Effector memory CD8-positive, alpha-beta T cell (primary cell): Measurements from ENCODE around the gene SLC20A1.
"Not testable (repeated sequence)": the region's sequence is repeated elsewhere in the genome, so short reads cannot be mapped to it uniquely, and the experiment has no call there.

Source experiments
- ATAC-seq: fragments of 150-1000 bp; cut with Tn5 transposase; replicated peaks from 2 replicates; pipeline ENCODE4 v1.10.0; 2021; ENCODE audit warnings: mild to moderate bottlenecking, moderate library complexity
- DNase-seq, 3 experiments: peaks; one replicate each; pipeline ENCODE4 v3.0.0; 2021
- H3K27ac Mint-ChIP-seq, 2 donors: one replicate each; pipeline ENCODE4 v1.8.0; 2022; ENCODE audit warnings: mild to moderate bottlenecking in 2 of 2, mixed read lengths in 2 of 2, moderate library complexity in 2 of 2
- H3K27me3 Mint-ChIP-seq, 2 donors: one replicate each; pipeline ENCODE4 v1.8.0; 2022; ENCODE audit warnings: mixed read lengths in 2 of 2
- H3K36me3 Mint-ChIP-seq: one replicate; pipeline ENCODE4 v1.8.0; 2022; ENCODE audit warnings: mild to moderate bottlenecking, moderate library complexity, mixed read lengths; ENCODE audit not compliant: insufficient read depth
- H3K4me1 Mint-ChIP-seq, 2 donors: one replicate each; pipeline ENCODE4 v1.8.0; 2022; ENCODE audit warnings: low read depth in 2 of 2, mixed read lengths in 2 of 2
- H3K4me3 Mint-ChIP-seq, 2 donors: one replicate each; pipeline ENCODE4 v1.8.0; 2022; ENCODE audit warnings: mild to moderate bottlenecking in 2 of 2, mixed read lengths in 2 of 2, moderate library complexity in 2 of 2
- H3K9me3 Mint-ChIP-seq, 2 donors: one replicate each; pipeline ENCODE4 v1.8.0; 2022; ENCODE audit warnings: mixed read lengths in 2 of 2

SLC20A1 gene

DNA sequence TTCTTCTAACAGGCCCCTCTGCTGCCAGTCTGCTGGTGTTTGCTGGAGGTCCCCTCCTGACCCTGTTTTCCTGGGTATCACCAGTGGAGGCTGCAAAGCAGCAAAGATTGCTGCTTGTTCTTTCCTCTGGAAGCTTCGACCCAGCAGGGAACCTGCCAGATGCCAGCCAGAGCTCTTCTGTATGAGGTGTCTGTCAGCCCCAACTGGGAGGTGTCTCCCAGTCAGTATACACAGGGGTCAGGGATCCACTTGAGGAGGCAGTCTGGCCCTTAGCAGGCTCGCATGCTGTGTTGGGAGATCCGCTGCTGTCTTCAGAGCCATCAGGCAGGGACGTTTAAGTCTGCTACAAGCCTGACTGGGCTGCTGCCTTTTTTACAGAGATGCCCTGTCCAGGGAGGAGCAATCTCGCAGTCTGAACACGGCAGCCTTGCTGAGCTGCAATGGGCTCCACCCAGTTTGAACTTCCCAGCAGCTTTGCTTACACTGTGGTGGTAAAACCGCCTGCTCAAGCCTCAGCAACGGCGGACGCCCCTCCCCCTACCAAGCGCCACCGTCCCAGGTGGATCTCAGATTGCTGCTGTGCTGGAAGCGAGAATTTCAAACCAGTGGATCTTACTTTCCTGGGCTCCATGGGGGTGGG, 31.4 kb upstream of the SLC20A1 start:
- Mint-ChIP-seq H3K27me3 (no peaks in the 10 kb centered on the region), H3K4me3 (no peak overlapping the region), H3K27ac (no peak overlapping the region), H3K4me1 (no peaks in the 10 kb centered on the region), H3K9me3 (no peaks in the 10 kb centered on the region), H3K36me3 (no peaks in the 10 kb centered on the region)
- no peak for ATAC-seq
- no peak for DNase-seq

DNA sequence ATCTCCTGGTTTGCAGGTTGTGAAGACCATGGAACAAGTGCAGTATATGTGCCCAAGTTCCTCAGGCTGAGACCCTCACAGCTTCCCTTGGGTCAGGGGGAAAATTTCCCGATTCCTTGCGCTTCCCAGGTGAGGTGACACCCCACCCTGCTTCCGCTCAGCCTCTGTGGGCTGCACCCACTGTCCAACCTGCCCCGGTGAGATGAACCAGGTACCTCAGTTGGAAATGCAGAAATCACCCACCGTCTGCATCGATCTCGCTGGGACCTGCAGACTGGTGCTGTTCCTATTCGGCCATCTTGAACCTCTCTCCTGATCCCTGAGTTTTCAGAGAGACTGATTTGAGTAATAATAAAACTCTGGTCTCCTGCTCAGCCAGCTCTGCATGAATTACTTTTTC, 30.7 kb upstream of the SLC20A1 start:
- Mint-ChIP-seq H3K36me3 (no peaks in the 10 kb centered on the region), H3K4me3 (no peak overlapping the region), H3K27me3 (no peaks in the 10 kb centered on the region), H3K4me1 (no peaks in the 10 kb centered on the region), H3K27ac (no peak overlapping the region), H3K9me3 (no peaks in the 10 kb centered on the region)
- DNase-seq (no peak), ATAC-seq (no peak)

GRCh38 chr2:112615798-112616197, 29.9 kb upstream of the SLC20A1 start:
- not testable (repeated sequence) for H3K27me3 Mint-ChIP-seq, H3K27ac Mint-ChIP-seq, DNase-seq, H3K4me1 Mint-ChIP-seq, ATAC-seq, H3K36me3 Mint-ChIP-seq, H3K9me3 Mint-ChIP-seq, H3K4me3 Mint-ChIP-seq

GRCh38 chr2:112618383-112618782, 27.4 kb upstream of the SLC20A1 start:
- Mint-ChIP-seq H3K27me3 (no peaks in the 10 kb centered on the region), H3K27ac (no peak overlapping the region), H3K36me3 (no peaks in the 10 kb centered on the region), H3K9me3 (no peaks in the 10 kb centered on the region), H3K4me1 (peaks cover 0 to 5% of the 10 kb centered on the region in 2 donors), H3K4me3 (no peak overlapping the region)
- ATAC-seq (no peak), DNase-seq (no peak)

DNA sequence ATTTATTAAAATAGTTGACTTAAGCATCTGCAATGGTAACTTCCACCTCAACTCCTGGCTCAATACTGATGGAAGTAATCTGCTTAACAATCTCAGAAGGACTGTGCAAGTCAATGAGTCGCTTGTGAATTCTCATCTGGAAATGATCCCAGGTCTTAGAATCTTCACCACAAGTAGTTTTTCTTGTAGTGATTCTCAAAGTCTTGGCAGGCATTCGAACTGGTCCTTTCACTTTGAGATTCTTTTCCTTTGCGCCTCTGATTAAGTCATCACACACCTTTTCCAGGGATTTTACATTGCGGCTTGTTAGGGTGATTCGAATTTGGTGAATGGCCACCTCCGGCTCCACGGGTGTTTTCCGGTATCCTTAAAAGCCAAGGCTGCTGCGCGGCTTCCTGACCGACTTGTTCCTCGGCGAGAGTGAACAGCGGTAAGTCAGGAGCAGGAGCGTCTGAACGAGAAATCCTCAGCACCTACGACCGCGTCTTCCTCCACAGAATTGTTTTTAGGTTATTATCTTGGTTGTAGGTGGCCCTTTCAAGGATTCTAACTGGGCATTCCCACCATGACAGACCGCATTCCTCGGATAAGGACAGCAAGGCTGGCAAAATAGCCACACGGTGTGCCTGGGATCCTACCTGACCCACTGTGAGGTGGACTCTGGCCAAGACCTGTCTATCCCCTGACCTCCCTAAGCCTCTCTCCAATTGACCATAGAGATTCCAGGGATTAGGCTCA, 23.8 kb upstream of the SLC20A1 start:
- Mint-ChIP-seq H3K36me3 (peaks cover 3% of the 10 kb centered on the region), H3K4me3 (no peak overlapping the region), H3K27me3 (no peaks in the 10 kb centered on the region), H3K4me1 (peaks cover 24 to 33% of the 10 kb centered on the region in 2 donors), H3K27ac (no peak overlapping the region), H3K9me3 (no peaks in the 10 kb centered on the region)
- DNase-seq (no peak), ATAC-seq (no peak)

DNA sequence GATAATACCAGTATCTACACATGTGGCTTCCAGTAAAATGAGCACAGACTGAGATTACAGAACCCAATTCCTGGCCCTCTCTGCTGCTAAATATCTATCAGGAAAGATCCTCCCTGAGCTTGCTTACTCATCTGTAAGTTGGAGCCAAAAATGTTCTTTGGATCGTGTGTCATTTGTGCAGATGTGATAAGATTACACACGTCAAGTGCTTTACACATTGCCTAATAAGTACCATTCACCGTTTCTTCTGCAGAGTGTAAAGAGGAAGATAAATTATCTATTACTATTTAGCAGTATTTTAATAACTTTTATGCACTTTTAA, 23.2 kb upstream of the SLC20A1 start:
- Mint-ChIP-seq H3K4me3 (no peak overlapping the region), H3K27ac (no peak overlapping the region), H3K4me1 (peaks cover 29 to 39% of the 10 kb centered on the region in 2 donors), H3K36me3 (peaks cover 3% of the 10 kb centered on the region), H3K27me3 (no peaks in the 10 kb centered on the region), H3K9me3 (no peaks in the 10 kb centered on the region)
- ATAC-seq: no peak
- no peak for DNase-seq

- Mint-ChIP-seq H3K27me3 (no peaks in the 10 kb centered on the region), H3K4me3 (peak overlapping the region; percentile 60 to 68), H3K36me3 (peaks cover 3% of the 10 kb centered on the region), H3K4me1 (peaks cover 36 to 46% of the 10 kb centered on the region in 2 donors), H3K9me3 (no peaks in the 10 kb centered on the region), H3K27ac (peak overlapping the region; percentile 35)
- ATAC-seq: peak; percentile 85
- DNase-seq: peak; percentile 54 to 62 (median 58)
Measured at GRCh38 chr2:112623913-112624777, 21.6 kb upstream of the SLC20A1 start.

DNA sequence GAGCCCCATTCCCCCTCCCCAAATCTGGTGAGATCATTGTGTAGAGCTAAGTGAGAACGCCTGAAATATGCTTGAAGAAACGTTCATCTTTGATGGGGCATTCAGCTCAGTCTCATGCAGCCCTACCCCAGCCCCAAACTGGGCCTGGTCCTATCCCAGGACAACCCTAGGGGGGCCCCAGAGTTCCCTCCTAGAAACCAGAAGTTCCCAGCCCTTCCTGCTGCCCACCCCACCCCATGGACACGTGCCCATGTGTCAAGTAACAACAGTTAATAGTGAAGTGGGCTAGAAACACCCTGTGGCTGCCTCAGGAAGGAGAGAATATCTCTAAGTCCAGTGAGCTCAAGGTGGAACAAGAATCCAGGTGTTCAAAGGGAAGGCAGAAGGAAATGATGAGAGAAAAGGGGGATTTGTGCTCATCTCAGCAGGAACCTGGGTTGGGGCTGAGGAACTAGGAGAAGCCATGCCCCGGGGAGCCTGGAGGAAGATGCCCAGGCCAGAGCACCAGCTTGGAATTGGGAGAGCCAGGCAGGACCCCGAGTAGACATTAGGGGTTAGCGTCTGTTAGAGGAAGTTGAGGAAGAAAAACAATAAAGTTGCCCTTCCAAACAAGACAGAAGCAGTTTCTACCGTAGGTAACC, 20.1 kb upstream of the SLC20A1 start:
- ATAC-seq (no peak), DNase-seq (no peak)
- Mint-ChIP-seq H3K36me3 (peaks cover 14% of the 10 kb centered on the region), H3K4me1 (peaks cover 50 to 61% of the 10 kb centered on the region in 2 donors), H3K4me3 (peak overlapping the region; percentile 68 to 78), H3K27me3 (no peaks in the 10 kb centered on the region), H3K27ac (peak overlapping the region; percentile 87 to 90), H3K9me3 (no peaks in the 10 kb centered on the region)

- Mint-ChIP-seq H3K27ac (peak overlapping the region; percentile 87 to 90), H3K9me3 (no peaks in the 10 kb centered on the region), H3K36me3 (peaks cover 23% of the 10 kb centered on the region), H3K4me1 (peaks cover 58 to 69% of the 10 kb centered on the region in 2 donors), H3K4me3 (peak overlapping the region; percentile 68 to 78), H3K27me3 (no peaks in the 10 kb centered on the region)
- ATAC-seq (peak; percentile 35), DNase-seq (peak; percentile 44 to 58 (median 50))
Measured at GRCh38 chr2:112626604-112627059, 19.1 kb upstream of the SLC20A1 start.

DNA sequence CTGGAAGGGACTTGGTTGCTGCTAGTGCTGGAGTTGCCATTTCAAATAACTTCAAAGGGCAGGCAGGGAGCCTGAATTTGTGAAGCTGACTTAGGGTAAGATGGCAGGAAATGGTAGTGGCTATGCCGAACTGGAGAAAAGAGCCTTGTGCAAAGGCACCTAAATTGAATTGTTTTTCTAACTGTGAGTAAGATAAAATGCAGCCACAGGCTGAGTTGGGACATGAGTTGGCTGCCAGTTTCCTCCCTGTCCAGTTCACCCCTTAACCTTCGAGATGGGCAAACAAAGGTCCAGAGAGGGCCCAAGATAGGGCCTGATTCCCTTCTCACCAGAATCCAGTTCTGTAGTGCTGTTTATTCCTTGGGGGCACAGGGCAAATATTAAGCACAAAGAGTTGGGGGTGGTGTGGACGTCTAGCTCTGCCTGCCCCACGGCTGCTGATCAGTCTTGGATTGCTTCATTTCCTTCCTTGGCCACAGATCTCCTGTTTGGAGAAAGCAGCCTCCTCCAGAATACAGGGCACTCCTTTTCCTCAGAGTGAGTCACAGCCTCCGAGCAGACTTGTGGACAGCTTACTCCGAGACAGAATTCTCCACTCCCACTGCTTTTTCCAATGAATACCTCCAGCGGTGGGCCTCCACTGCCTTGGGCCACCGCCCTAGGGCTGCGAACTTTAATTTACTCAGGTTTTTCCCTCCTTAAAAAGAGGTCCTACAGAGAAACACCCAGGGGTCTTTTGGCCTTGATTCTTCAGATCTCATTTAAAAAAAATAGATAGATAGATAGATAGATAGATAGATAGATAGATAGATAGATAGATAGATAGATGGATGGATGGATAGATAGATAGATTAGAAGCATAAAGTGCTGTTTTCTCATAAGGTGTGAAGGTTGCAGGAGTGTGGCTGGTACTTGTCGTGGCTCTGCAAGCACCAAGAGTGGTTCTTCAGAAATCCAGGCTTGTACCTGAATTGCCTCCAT, 18.4 kb upstream of the SLC20A1 start:
- peaks cover 63 to 71% of the 10 kb centered on the region in 2 donors for H3K4me1 Mint-ChIP-seq
- no peaks in the 10 kb centered on the region for H3K27me3 Mint-ChIP-seq
- peaks cover 23% of the 10 kb centered on the region for H3K36me3 Mint-ChIP-seq
- H3K9me3 Mint-ChIP-seq: no peaks in the 10 kb centered on the region
- H3K27ac Mint-ChIP-seq: peak overlapping the region; percentile 87 to 90
- DNase-seq (peak in 1 of 3 experiments; percentile 15), ATAC-seq (peak; percentile 4)
- peak overlapping the region; percentile 68 to 78 for H3K4me3 Mint-ChIP-seq

GRCh38 chr2:112629224-112629623, 16.5 kb upstream of the SLC20A1 start:
- peak overlapping the region; percentile 77 to 84 for H3K4me3 Mint-ChIP-seq
- no peak for DNase-seq
- no peak for ATAC-seq
- H3K4me1 Mint-ChIP-seq: peaks cover 73 to 82% of the 10 kb centered on the region in 2 donors
- H3K27me3 Mint-ChIP-seq: no peaks in the 10 kb centered on the region
- H3K36me3 Mint-ChIP-seq: peaks cover 29% of the 10 kb centered on the region
- H3K27ac Mint-ChIP-seq: peak overlapping the region; percentile 89 to 95
- no peaks in the 10 kb centered on the region for H3K9me3 Mint-ChIP-seq

- H3K4me1 Mint-ChIP-seq: peaks cover 74 to 82% of the 10 kb centered on the region in 2 donors
- H3K9me3 Mint-ChIP-seq: no peaks in the 10 kb centered on the region
- no peak for DNase-seq
- H3K4me3 Mint-ChIP-seq: peak overlapping the region; percentile 77 to 84
- no peak for ATAC-seq
- H3K27me3 Mint-ChIP-seq: no peaks in the 10 kb centered on the region
- H3K27ac Mint-ChIP-seq: peak overlapping the region; percentile 89 to 95
- peaks cover 29% of the 10 kb centered on the region for H3K36me3 Mint-ChIP-seq
Measured at GRCh38 chr2:112629823-112630222, 15.9 kb upstream of the SLC20A1 start.
